SU-DHL-6 (cell line): ENCODE data around the gene ARHGAP44.

ENCODE experiments used
- H2AFZ ChIP-seq: fragments of 200-600 bp; sonication (generic); 2 replicates; pipeline ENCODE4 v1.6.1; 2014; ENCODE audit warnings: low read depth, mild to moderate bottlenecking, moderate library complexity, mixed read lengths, antibody characterized with exemption, low read length; ENCODE audit not compliant: severe bottlenecking
- H3F3A ChIP-seq: fragments of 200-600 bp; shearing (Covaris generic); 2 replicates; pipeline ENCODE4 v1.6.0; 2016; ENCODE audit warnings: antibody characterized with exemption, mild to moderate bottlenecking; ENCODE audit not compliant: insufficient read depth
- H3K27ac ChIP-seq: fragments of 200-600 bp; sonication (generic); 2 replicates; pipeline ENCODE4 v1.5.1; 2016; ENCODE audit warnings: low read depth, mild to moderate bottlenecking, low read length, moderate library complexity, mixed read lengths
- H3K27me3 ChIP-seq: fragments of 200-600 bp; sonication (generic), shearing (Covaris generic); 2 replicates; pipeline ENCODE4 v1.6.0; 2014; ENCODE audit warnings: mild to moderate bottlenecking, low read length
- H3K36me3 ChIP-seq: fragments of 200-600 bp; sonication (generic); 2 replicates; pipeline ENCODE4 v1.6.1; 2014; ENCODE audit warnings: mild to moderate bottlenecking, low read length, mixed read lengths
- H3K4me2 ChIP-seq: fragments of 300-600, 200-600 bp; shearing (Covaris generic), sonication (generic); 2 replicates; pipeline ENCODE4 v1.6.0; 2014; ENCODE audit warnings: low read length, low read depth, mild to moderate bottlenecking; ENCODE audit not compliant: poor library complexity, severe bottlenecking
- H3K4me3 ChIP-seq: fragments of 200-600 bp; sonication (generic); 2 replicates; pipeline ENCODE4 v1.5.1; 2014; ENCODE audit warnings: antibody characterized with exemption, low read length, mild to moderate bottlenecking, mixed read lengths; ENCODE audit not compliant: insufficient read depth, poor library complexity, severe bottlenecking
- H3K79me2 ChIP-seq: fragments of 200-600 bp; sonication (generic); 2 replicates; pipeline ENCODE4 v1.6.1; 2014; ENCODE audit warnings: mild to moderate bottlenecking, low read length, moderate library complexity; ENCODE audit not compliant: insufficient read depth
- H3K9ac ChIP-seq: fragments of 200-600 bp; sonication (generic); 2 replicates; pipeline ENCODE4 v1.7.0; 2014; ENCODE audit warnings: mild to moderate bottlenecking, low read length
- H3K9me2 ChIP-seq: fragments of 200-600 bp; sonication (generic); replicated peaks from 2 replicates; pipeline ENCODE4 v1.6.1; 2014; ENCODE audit warnings: low read length; ENCODE audit not compliant: insufficient read depth
- H3K9me3 ChIP-seq: fragments of 200-600 bp; sonication (generic); 2 replicates; pipeline ENCODE4 v1.6.1; 2014; ENCODE audit warnings: low read length, mixed read lengths; ENCODE audit not compliant: insufficient read depth
- H4K20me1 ChIP-seq: fragments of 200-600 bp; sonication (generic); 2 replicates; pipeline ENCODE4 v1.6.1; 2014; ENCODE audit warnings: low read depth, mild to moderate bottlenecking, antibody characterized with exemption, low read length, moderate library complexity, mixed read lengths
- EZH2phosphoT487 ChIP-seq: fragments of 200-600 bp; sonication (generic), shearing (Covaris generic); conservative IDR thresholded peaks from 2 replicates; pipeline ENCODE4 v1.6.1; 2018; ENCODE audit warnings: mild to moderate bottlenecking, antibody characterized with exemption, low read length, moderate library complexity, mixed read lengths
- TF ChIP-seq, protein P1 (sequence below): fragments of 200-600 bp; sonication (generic); IDR thresholded peaks from one replicate; pipeline ENCODE4 v1.5.1; 2017; ENCODE audit warnings: antibody characterized with exemption, mild to moderate bottlenecking, low read length, moderate library complexity; ENCODE audit not compliant: insufficient read depth, poor library complexity, severe bottlenecking

The ARHGAP44 gene

DNA sequence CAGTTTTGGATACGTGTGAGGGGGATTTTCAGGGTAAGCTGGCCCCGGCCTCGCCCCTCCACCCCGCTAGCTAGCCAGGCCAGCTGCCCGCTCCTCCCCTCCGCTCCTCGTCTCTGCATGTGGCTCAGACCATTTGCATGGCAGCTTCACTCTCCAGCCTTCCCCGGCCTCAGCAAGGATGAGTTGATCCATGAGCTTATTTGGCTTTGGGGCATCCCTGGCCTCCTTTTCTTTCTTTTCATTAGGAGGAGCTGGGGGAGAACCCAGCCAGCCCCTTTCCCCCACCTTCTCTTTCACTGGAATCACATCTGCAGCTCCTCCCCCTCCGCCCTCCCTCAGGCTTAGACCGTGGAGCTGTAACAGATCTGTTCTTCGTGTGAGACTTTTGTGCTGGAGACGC, 197.8 kb downstream of the ARHGAP44 start:
- Histone ChIP-seq H3K4me2 (no peak overlapping the region), H3K36me3 (0 out of 2 replicates have a peak, but pooled peaks cover 5% of the 10 kb centered on the region), H3K9me3 (no peaks in the 10 kb centered on the region), H3K27me3 (no peaks in the 10 kb centered on the region), H3K9ac (no peak overlapping the region), H3F3A (peaks cover 5% of the 10 kb centered on the region; the same call in 1 of the 2 replicates), H4K20me1 (no peaks in the 10 kb centered on the region), H3K27ac (no peak overlapping the region), H3K4me3 (no peak overlapping the region), H3K79me2 (no peaks in the 10 kb centered on the region), H3K9me2 (no peaks in the 10 kb centered on the region), H2AFZ (no peak overlapping the region)
- TF ChIP-seq, protein P1, sequence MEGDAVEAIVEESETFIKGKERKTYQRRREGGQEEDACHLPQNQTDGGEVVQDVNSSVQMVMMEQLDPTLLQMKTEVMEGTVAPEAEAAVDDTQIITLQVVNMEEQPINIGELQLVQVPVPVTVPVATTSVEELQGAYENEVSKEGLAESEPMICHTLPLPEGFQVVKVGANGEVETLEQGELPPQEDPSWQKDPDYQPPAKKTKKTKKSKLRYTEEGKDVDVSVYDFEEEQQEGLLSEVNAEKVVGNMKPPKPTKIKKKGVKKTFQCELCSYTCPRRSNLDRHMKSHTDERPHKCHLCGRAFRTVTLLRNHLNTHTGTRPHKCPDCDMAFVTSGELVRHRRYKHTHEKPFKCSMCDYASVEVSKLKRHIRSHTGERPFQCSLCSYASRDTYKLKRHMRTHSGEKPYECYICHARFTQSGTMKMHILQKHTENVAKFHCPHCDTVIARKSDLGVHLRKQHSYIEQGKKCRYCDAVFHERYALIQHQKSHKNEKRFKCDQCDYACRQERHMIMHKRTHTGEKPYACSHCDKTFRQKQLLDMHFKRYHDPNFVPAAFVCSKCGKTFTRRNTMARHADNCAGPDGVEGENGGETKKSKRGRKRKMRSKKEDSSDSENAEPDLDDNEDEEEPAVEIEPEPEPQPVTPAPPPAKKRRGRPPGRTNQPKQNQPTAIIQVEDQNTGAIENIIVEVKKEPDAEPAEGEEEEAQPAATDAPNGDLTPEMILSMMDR: no peak
- TF ChIP-seq EZH2phosphoT487: no peak

DNA sequence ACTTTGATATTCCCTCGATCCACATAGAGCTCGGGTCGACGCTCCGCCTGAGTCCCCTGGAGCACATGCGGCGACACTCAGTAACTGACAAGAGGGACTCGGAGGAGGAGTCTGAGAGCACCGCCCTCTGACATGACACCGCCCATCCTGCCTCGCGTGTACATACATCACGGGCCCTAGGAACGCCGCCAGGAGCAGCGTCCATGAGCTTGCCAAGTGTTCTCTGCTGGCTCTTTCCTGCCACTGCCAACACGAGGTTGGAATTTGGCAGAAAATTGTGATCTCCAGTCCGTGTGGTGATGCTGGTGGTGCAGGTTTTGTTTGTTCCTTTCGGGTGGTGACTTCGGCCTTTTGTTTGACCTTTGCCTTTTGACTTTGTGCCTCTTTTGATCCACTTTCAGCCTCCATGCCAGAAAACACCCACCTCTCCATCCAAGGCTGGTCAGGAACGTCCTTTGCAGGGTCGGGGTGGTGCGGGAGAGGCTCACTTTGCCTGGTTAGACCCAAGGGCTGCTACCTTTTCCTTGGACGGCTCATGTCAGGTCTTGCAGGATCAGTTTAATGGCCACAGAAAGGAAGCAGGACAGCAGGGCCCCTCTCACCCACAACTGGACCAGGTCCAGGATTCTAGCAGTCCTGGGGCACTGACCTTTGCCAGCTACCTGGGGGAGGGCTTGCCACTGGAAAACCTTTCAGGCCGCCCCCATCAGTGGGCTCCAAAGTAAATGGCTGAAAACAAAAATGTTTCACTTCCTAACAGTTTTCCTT, 200.9 kb downstream of the ARHGAP44 start:
- no peak for TF ChIP-seq EZH2phosphoT487
- TF ChIP-seq, protein P1: no peak
- Histone ChIP-seq H4K20me1 (no peaks in the 10 kb centered on the region), H3K9me3 (no peaks in the 10 kb centered on the region), H3K4me2 (no peak overlapping the region), H3K9me2 (no peaks in the 10 kb centered on the region), H3K4me3 (no peak overlapping the region), H3K27me3 (no peaks in the 10 kb centered on the region), H3K36me3 (peaks cover 5% of the 10 kb centered on the region; the same call in 1 of the 2 replicates), H3K27ac (no peak overlapping the region), H3F3A (peaks cover 5% of the 10 kb centered on the region; the same call in 1 of the 2 replicates), H2AFZ (no peak overlapping the region), H3K79me2 (no peaks in the 10 kb centered on the region), H3K9ac (no peak overlapping the region)

DNA sequence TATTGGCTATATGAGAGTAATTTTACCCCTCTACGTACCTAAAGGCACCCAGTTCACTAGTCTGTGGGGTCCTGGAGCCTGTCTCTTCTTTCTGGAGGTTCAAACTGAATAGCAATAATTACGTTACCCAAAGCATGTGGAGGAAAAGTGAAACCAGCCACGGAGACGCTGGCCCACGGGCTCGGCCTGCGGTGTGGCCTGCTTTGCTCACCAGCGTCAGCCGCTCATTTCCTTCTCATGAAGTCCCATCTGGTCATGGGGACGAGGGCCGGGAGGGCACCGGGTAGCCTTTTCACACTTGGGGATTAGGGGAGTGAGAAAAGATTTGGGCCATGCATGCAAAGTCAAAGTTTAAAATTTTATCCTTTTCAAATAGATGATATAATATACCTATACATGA, 201.6 kb downstream of the ARHGAP44 start:
- H3K4me2 ChIP-seq: no peak overlapping the region
- no peaks in the 10 kb centered on the region for H3K79me2 ChIP-seq
- H3K9me3 ChIP-seq: no peaks in the 10 kb centered on the region
- TF ChIP-seq, protein P1: no peak
- TF ChIP-seq EZH2phosphoT487: no peak
- H2AFZ ChIP-seq: no peak overlapping the region
- H3K36me3 ChIP-seq: peaks cover 5% of the 10 kb centered on the region; the same call in 1 of the 2 replicates
- no peaks in the 10 kb centered on the region for H3K27me3 ChIP-seq
- H3K9me2 ChIP-seq: no peaks in the 10 kb centered on the region
- no peak overlapping the region for H3K9ac ChIP-seq
- no peak overlapping the region for H3K4me3 ChIP-seq
- no peak overlapping the region for H3K27ac ChIP-seq
- H4K20me1 ChIP-seq: no peaks in the 10 kb centered on the region
- peaks cover 5% of the 10 kb centered on the region; the same call in 1 of the 2 replicates for H3F3A ChIP-seq
